ENCODE data around the gene PCBP2.
"Not testable (repeated sequence)": the region's sequence is repeated elsewhere in the genome, so short reads cannot be mapped to it uniquely, and the experiment has no call there.

Gene PCBP2

GRCh38 chr12:53451661-53452158 is at the start of gene PCBP2:
PCBP2 (plus strand) TSS chr12:53452102; CDS start chr12:53454801, 2,699 bp downstream.
- peak; percentile 100 for DNase-seq (ENCODE audit: low read depth)

GRCh38 chr12:53402351-53402750 is 49.6 kb upstream of the PCBP2 start:
- not testable (repeated sequence) for DNase-seq (ENCODE audit: low read depth)

GRCh38 chr12:53402871-53403270 is 49.0 kb upstream of the PCBP2 start:
- no peak for DNase-seq (ENCODE audit: low read depth)

GRCh38 chr12:53410951-53411350 is 41.0 kb upstream of the PCBP2 start:
- no peak for DNase-seq (ENCODE audit: low read depth)

- DNase-seq (ENCODE audit: low read depth): no peak
These were observed 38.3 kb upstream of the PCBP2 start for GRCh38 chr12:53413485-53414204.

GRCh38 chr12:53414756-53415417 is 37.0 kb upstream of the PCBP2 start:
- peak; percentile 57 for DNase-seq (ENCODE audit: low read depth)

GRCh38 chr12:53415752-53416389 is 36.0 kb upstream of the PCBP2 start:
- not testable (repeated sequence) for DNase-seq (ENCODE audit: low read depth)

- not testable (repeated sequence) for DNase-seq (ENCODE audit: low read depth)
These were observed 34.5 kb upstream of the PCBP2 start for GRCh38 chr12:53417291-53417816.

GRCh38 chr12:53418221-53418620 is 33.7 kb upstream of the PCBP2 start:
- DNase-seq (ENCODE audit: low read depth): no peak

- DNase-seq (ENCODE audit: low read depth): no peak
These were observed 32.1 kb upstream of the PCBP2 start for GRCh38 chr12:53419756-53420155.

- DNase-seq (ENCODE audit: low read depth): not testable (repeated sequence)
These were observed 29.7 kb upstream of the PCBP2 start for GRCh38 chr12:53422247-53422646.

- DNase-seq (ENCODE audit: low read depth): no peak
These were observed 28.3 kb upstream of the PCBP2 start, which contains the start of gene AMHR2 for GRCh38 chr12:53423597-53423996. AMHR2 (plus strand) TSS chr12:53423855; CDS start chr12:53423935, 80 bp downstream.

- peak; percentile 68 for DNase-seq (ENCODE audit: low read depth)
These were observed 27.0 kb upstream of the PCBP2 start for GRCh38 chr12:53424626-53425514.

- DNase-seq (ENCODE audit: low read depth): no peak
These were observed 26.3 kb upstream of the PCBP2 start for GRCh38 chr12:53425515-53426150.

GRCh38 chr12:53427905-53428594 is 23.9 kb upstream of the PCBP2 start:
- peak; percentile 97 for DNase-seq (ENCODE audit: low read depth)

GRCh38 chr12:53428741-53429140 is 23.2 kb upstream of the PCBP2 start:
- DNase-seq (ENCODE audit: low read depth): no peak

- no peak for DNase-seq (ENCODE audit: low read depth)
These were observed 21.8 kb upstream of the PCBP2 start for GRCh38 chr12:53430116-53430515.

GRCh38 chr12:53431187-53431586 is 20.7 kb upstream of the PCBP2 start:
- DNase-seq (ENCODE audit: low read depth): no peak

GRCh38 chr12:53435326-53435725 is 16.6 kb upstream of the PCBP2 start:
- not testable (repeated sequence) for DNase-seq (ENCODE audit: low read depth)

GRCh38 chr12:53439582-53439981 is 12.3 kb upstream of the PCBP2 start:
- not testable (repeated sequence) for DNase-seq (ENCODE audit: low read depth)

Data from amniotic epithelial cell (primary cell).